Measurements from ENCODE around the gene DUSP22. TPM values are rescaled to one million over a fixed set of nuclear protein-coding genes. Genes with fewer than 3 reads are reported as not detected.

Gene DUSP22
- total and polyA plus RNA-seq, 4 donors, result 28.2 to 42.3 (median 29.7) TPM

GRCh38 chr6:336159-337114 is 44.1 kb downstream of the DUSP22 start:
- Histone ChIP-seq H3K9me3 (ENCODE audit: control insufficient read depth, insufficient read depth, low read length) (no peaks in the 10 kb centered on the region), H3K27ac (ENCODE audit: low read depth, low read length) (no peak overlapping the region), H3K4me1 (ENCODE audit: control insufficient read depth, insufficient read depth, low read length) (peaks cover 12% of the 10 kb centered on the region), H3K36me3 (ENCODE audit: control insufficient read depth, insufficient read depth, low read length) (peaks cover 5% of the 10 kb centered on the region), H3K27me3 (ENCODE audit: control insufficient read depth, insufficient read depth, low read length) (no peaks in the 10 kb centered on the region), H3K4me3 (ENCODE audit: low read depth, low read length) (no peak overlapping the region)
- no peak for DNase-seq (ENCODE audit: low read depth in 4 of 6, low spot score in 6 of 6)
- WGBS (ENCODE audit: insufficient coverage), result 72% methylated on average over 10 of the region's 10 CpGs

- Histone ChIP-seq H3K9me3 (ENCODE audit: control insufficient read depth, insufficient read depth, low read length) (no peaks in the 10 kb centered on the region), H3K27ac (ENCODE audit: low read depth, low read length) (no peak overlapping the region), H3K27me3 (ENCODE audit: control insufficient read depth, insufficient read depth, low read length) (no peaks in the 10 kb centered on the region), H3K4me1 (ENCODE audit: control insufficient read depth, insufficient read depth, low read length) (peaks cover 6% of the 10 kb centered on the region), H3K36me3 (ENCODE audit: control insufficient read depth, insufficient read depth, low read length) (peaks cover 7% of the 10 kb centered on the region), H3K4me3 (ENCODE audit: low read depth, low read length) (no peak overlapping the region)
- 65% methylated on average over 10 of the region's 10 CpGs for WGBS (ENCODE audit: insufficient coverage)
- DNase-seq (ENCODE audit: low read depth in 4 of 6, low spot score in 6 of 6), result no peak
Measured at GRCh38 chr6:337805-338368, 45.6 kb downstream of the DUSP22 start.

GRCh38 chr6:338815-339262 is 46.6 kb downstream of the DUSP22 start:
- no peak overlapping the region for H3K4me3 ChIP-seq (ENCODE audit: low read depth, low read length)
- H3K9me3 ChIP-seq (ENCODE audit: control insufficient read depth, insufficient read depth, low read length), result no peaks in the 10 kb centered on the region
- peaks cover 7% of the 10 kb centered on the region for H3K36me3 ChIP-seq (ENCODE audit: control insufficient read depth, insufficient read depth, low read length)
- no peak overlapping the region for H3K27ac ChIP-seq (ENCODE audit: low read depth, low read length)
- WGBS (ENCODE audit: insufficient coverage), result 100% methylated on average over 1 of the region's 4 CpGs
- H3K27me3 ChIP-seq (ENCODE audit: control insufficient read depth, insufficient read depth, low read length), result no peaks in the 10 kb centered on the region
- DNase-seq (ENCODE audit: low read depth in 4 of 6, low spot score in 6 of 6), result no peak
- H3K4me1 ChIP-seq (ENCODE audit: control insufficient read depth, insufficient read depth, low read length), result peaks cover 11% of the 10 kb centered on the region

GRCh38 chr6:339480-339879 is 47.2 kb downstream of the DUSP22 start:
- peaks cover 17% of the 10 kb centered on the region for H3K4me1 ChIP-seq (ENCODE audit: control insufficient read depth, insufficient read depth, low read length)
- H3K9me3 ChIP-seq (ENCODE audit: control insufficient read depth, insufficient read depth, low read length), result no peaks in the 10 kb centered on the region
- H3K36me3 ChIP-seq (ENCODE audit: control insufficient read depth, insufficient read depth, low read length), result peaks cover 7% of the 10 kb centered on the region
- 86% methylated on average over 4 of the region's 5 CpGs for WGBS (ENCODE audit: insufficient coverage)
- H3K4me3 ChIP-seq (ENCODE audit: low read depth, low read length), result no peak overlapping the region
- no peak for DNase-seq (ENCODE audit: low read depth in 4 of 6, low spot score in 6 of 6)
- no peak overlapping the region for H3K27ac ChIP-seq (ENCODE audit: low read depth, low read length)
- no peaks in the 10 kb centered on the region for H3K27me3 ChIP-seq (ENCODE audit: control insufficient read depth, insufficient read depth, low read length)

GRCh38 chr6:340186-340955 is 48.1 kb downstream of the DUSP22 start:
- peaks cover 7% of the 10 kb centered on the region for H3K36me3 ChIP-seq (ENCODE audit: control insufficient read depth, insufficient read depth, low read length)
- H3K4me3 ChIP-seq (ENCODE audit: low read depth, low read length), result no peak overlapping the region
- WGBS (ENCODE audit: insufficient coverage), result 81% methylated on average over 5 of the region's 6 CpGs
- no peaks in the 10 kb centered on the region for H3K27me3 ChIP-seq (ENCODE audit: control insufficient read depth, insufficient read depth, low read length)
- no peak for DNase-seq (ENCODE audit: low read depth in 4 of 6, low spot score in 6 of 6)
- no peaks in the 10 kb centered on the region for H3K9me3 ChIP-seq (ENCODE audit: control insufficient read depth, insufficient read depth, low read length)
- H3K27ac ChIP-seq (ENCODE audit: low read depth, low read length), result no peak overlapping the region
- H3K4me1 ChIP-seq (ENCODE audit: control insufficient read depth, insufficient read depth, low read length), result peaks cover 22% of the 10 kb centered on the region

- Histone ChIP-seq H3K4me1 (ENCODE audit: control insufficient read depth, insufficient read depth, low read length) (peaks cover 18% of the 10 kb centered on the region), H3K27me3 (ENCODE audit: control insufficient read depth, insufficient read depth, low read length) (no peaks in the 10 kb centered on the region), H3K9me3 (ENCODE audit: control insufficient read depth, insufficient read depth, low read length) (no peaks in the 10 kb centered on the region), H3K27ac (ENCODE audit: low read depth, low read length) (no peak overlapping the region), H3K4me3 (ENCODE audit: low read depth, low read length) (no peak overlapping the region), H3K36me3 (ENCODE audit: control insufficient read depth, insufficient read depth, low read length) (peaks cover 7% of the 10 kb centered on the region)
- 89% methylated on average over 31 of the region's 33 CpGs for WGBS (ENCODE audit: insufficient coverage)
- no peak for DNase-seq (ENCODE audit: low read depth in 4 of 6, low spot score in 6 of 6)
Measured at GRCh38 chr6:340991-341827, 48.9 kb downstream of the DUSP22 start.

GRCh38 chr6:341914-342831 is 49.9 kb downstream of the DUSP22 start:
- peaks cover 21% of the 10 kb centered on the region for H3K4me1 ChIP-seq (ENCODE audit: control insufficient read depth, insufficient read depth, low read length)
- H3K27ac ChIP-seq (ENCODE audit: low read depth, low read length), result no peak overlapping the region
- no peak for DNase-seq (ENCODE audit: low read depth in 4 of 6, low spot score in 6 of 6)
- no peaks in the 10 kb centered on the region for H3K9me3 ChIP-seq (ENCODE audit: control insufficient read depth, insufficient read depth, low read length)
- peaks cover 7% of the 10 kb centered on the region for H3K36me3 ChIP-seq (ENCODE audit: control insufficient read depth, insufficient read depth, low read length)
- H3K27me3 ChIP-seq (ENCODE audit: control insufficient read depth, insufficient read depth, low read length), result no peaks in the 10 kb centered on the region
- 73% methylated on average over 16 of the region's 16 CpGs for WGBS (ENCODE audit: insufficient coverage)
- no peak overlapping the region for H3K4me3 ChIP-seq (ENCODE audit: low read depth, low read length)

- Histone ChIP-seq H3K4me3 (ENCODE audit: low read depth, low read length) (no peak overlapping the region), H3K27me3 (ENCODE audit: control insufficient read depth, insufficient read depth, low read length) (no peaks in the 10 kb centered on the region), H3K9me3 (ENCODE audit: control insufficient read depth, insufficient read depth, low read length) (no peaks in the 10 kb centered on the region), H3K4me1 (ENCODE audit: control insufficient read depth, insufficient read depth, low read length) (peaks cover 21% of the 10 kb centered on the region), H3K27ac (ENCODE audit: low read depth, low read length) (no peak overlapping the region), H3K36me3 (ENCODE audit: control insufficient read depth, insufficient read depth, low read length) (peaks cover 7% of the 10 kb centered on the region)
- no peak for DNase-seq (ENCODE audit: low read depth in 4 of 6, low spot score in 6 of 6)
- WGBS (ENCODE audit: insufficient coverage), result 81% methylated on average over 8 of the region's 8 CpGs
Measured at GRCh38 chr6:342832-343179, 50.5 kb downstream of the DUSP22 start.
